GM19035 (cell line): ENCODE results near the gene DNHD1.

Experiments
- ATAC-seq: cut with Tn5 transposase; IDR thresholded peaks from one replicate; pipeline ENCODE4 v1.9.1; 2021; ENCODE audit not compliant: unreplicated experiment

The DNHD1 gene

GRCh38 chr11:6497069-6497839 is at the start of gene DNHD1:
Gene DNHD1 (plus strand): TSS chr11:6497280. CDS start chr11:6498216, 936 bp downstream.
- ATAC-seq: no peak

GRCh38 chr11:6448574-6448973 is 48.5 kb upstream of the DNHD1 start:
- ATAC-seq: no peak

GRCh38 chr11:6452219-6452618 is 44.9 kb upstream of the DNHD1 start:
- no peak for ATAC-seq

- no peak for ATAC-seq
Measured at GRCh38 chr11:6453152-6453551, 43.9 kb upstream of the DNHD1 start.

- ATAC-seq: no peak
Measured at GRCh38 chr11:6455070-6455469, 42.0 kb upstream of the DNHD1 start.

GRCh38 chr11:6456361-6457073 is 40.6 kb upstream of the DNHD1 start:
- ATAC-seq: no peak

GRCh38 chr11:6457581-6458320 is 39.3 kb upstream of the DNHD1 start:
- ATAC-seq: no peak

GRCh38 chr11:6458352-6459098 is 38.6 kb upstream of the DNHD1 start:
- no peak for ATAC-seq

- no peak for ATAC-seq
Measured at GRCh38 chr11:6459099-6459450, 38.0 kb upstream of the DNHD1 start.

GRCh38 chr11:6468712-6469495 is 28.2 kb upstream of the DNHD1 start:
- peak; percentile 47 for ATAC-seq

GRCh38 chr11:6469599-6469998 is 27.5 kb upstream of the DNHD1 start:
- ATAC-seq: no peak

GRCh38 chr11:6472934-6473333 is 24.1 kb upstream of the DNHD1 start:
- no peak for ATAC-seq

GRCh38 chr11:6473451-6474412 is 23.3 kb upstream of the DNHD1 start, which contains the start of gene TRIM3:
Gene TRIM3 (minus strand): TSS chr11:6473941. CDS start chr11:6465695, 8,246 bp downstream.
- peak; percentile 78 for ATAC-seq

GRCh38 chr11:6474413-6474792 is 22.7 kb upstream of the DNHD1 start:
- ATAC-seq: no peak

- no peak for ATAC-seq
Measured at GRCh38 chr11:6474806-6475500, 22.1 kb upstream of the DNHD1 start.

GRCh38 chr11:6475936-6476335 is 21.1 kb upstream of the DNHD1 start:
- no peak for ATAC-seq

GRCh38 chr11:6476571-6476970 is 20.5 kb upstream of the DNHD1 start:
- ATAC-seq: no peak

- ATAC-seq: no peak
Measured at GRCh38 chr11:6480299-6480914, 16.7 kb upstream of the DNHD1 start.
